Gastroesophageal sphincter (tissue), 3 donors: ENCODE measurements around the gene LIMCH1.

Experiments used
- CTCF ChIP-seq, 4 experiments: fragments of 200-600 bp in 2 of 4; fragments of 450-650 bp in 2 of 4; sonication (generic) in 1 of 4; IDR thresholded peaks; one replicate each; pipeline ENCODE4 v1.5.1; 2017 to 2019; ENCODE audit warnings: antibody characterized with exemption in 4 of 4, mild to moderate bottlenecking in 2 of 4, moderate library complexity in 2 of 4
- EP300 ChIP-seq: sonication (generic); formaldehyde crosslinking; IDR thresholded peaks from one replicate; pipeline ENCODE4 v1.6.1; 2017; ENCODE audit warnings: antibody characterized with exemption, mild to moderate bottlenecking
- POLR2A ChIP-seq, 2 donors: fragments of 450-650 bp; IDR thresholded peaks; one replicate each; pipeline ENCODE4 v1.6.1; 2017; ENCODE audit warnings: antibody characterized with exemption in 2 of 2, mild to moderate bottlenecking in 2 of 2, moderate library complexity in 1 of 2

- no peak for TF ChIP-seq POLR2A (IDR thresholded peaks at IDR 0.05)
- TF ChIP-seq CTCF (IDR thresholded peaks at IDR 0.05), result no peak
- TF ChIP-seq EP300, result no peak
Measured at GRCh38 chr4:41601025-41601424, 63.1 kb downstream of the LIMCH1 start.
